ENCODE data around the gene SORL1.
"Not testable (repeated sequence)": the region's sequence is repeated elsewhere in the genome, so short reads cannot be mapped to it uniquely, and the experiment has no call there.

DNA sequence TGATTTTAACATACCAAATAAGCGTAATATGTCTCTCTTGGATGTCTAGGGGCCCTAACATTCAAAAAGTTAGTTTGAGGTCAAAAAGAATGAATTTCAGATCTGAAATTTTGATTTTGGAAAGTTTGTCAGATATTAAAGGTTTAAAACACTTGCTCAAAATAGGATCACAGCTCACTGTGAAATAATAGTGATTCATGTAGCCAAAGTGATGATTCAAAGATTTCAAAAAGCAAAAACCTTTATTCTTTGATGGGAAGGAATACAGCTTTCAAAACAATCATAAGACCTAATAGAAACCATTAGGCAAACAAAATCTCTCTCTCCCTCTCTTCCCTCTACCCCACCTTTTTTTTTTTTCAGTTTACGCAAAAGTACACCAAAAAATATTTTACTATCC, 42.1 kb upstream of the SORL1 start:
- not testable (repeated sequence) for TF ChIP-seq POLR2A, POLR2AphosphoS5 (IDR thresholded peaks at IDR 0.05; ENCODE audit: low read depth, low read length)
